HG02610 (cell line): ENCODE measurements around the gene PNPLA5.
"Not testable (repeated sequence)": the region's sequence is repeated elsewhere in the genome, so short reads cannot be mapped to it uniquely, and the experiment has no call there.

Source experiments
- ATAC-seq: cut with Tn5 transposase; IDR thresholded peaks from one replicate; pipeline ENCODE4 v1.9.1; 2021; ENCODE audit warnings: mild to moderate bottlenecking, moderate library complexity; ENCODE audit not compliant: unreplicated experiment

PNPLA5 gene

DNA sequence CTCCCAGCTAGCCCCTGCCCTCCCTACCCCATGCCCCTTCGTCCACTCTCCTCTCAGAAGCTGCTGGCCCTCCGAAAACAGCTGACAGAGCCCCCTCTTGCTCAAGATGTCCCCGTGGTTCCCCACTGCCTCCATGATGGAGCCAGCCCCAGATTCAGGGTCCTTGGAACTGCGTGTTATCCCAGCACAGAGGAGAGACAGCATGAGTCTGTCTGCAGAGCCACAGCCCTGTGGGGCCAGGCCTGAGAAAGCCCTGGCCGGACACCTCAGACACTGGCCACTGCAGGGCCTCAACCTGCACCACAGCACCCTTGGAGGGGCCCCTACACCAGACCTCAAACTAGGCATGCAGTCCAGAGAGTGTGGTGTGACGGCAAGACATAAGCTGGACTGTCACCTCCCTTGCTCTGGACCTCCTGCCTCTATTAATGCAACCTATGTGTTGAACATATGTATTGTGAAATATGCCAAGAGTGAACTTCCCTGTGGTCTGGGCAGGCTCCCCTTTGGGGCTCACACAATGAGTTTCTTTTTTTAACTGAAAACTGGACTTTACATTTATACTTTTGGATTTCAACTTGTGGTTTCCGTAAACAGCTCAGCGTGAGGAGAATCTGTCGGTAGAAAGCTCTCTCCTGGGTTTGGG is 9.6 kb downstream of the PNPLA5 start:
- no peak for ATAC-seq

GRCh38 chr22:43881091-43882061 is 10.4 kb downstream of the PNPLA5 start:
- no peak for ATAC-seq

- no peak for ATAC-seq
Measured at GRCh38 chr22:43880541-43880991, 11.2 kb downstream of the PNPLA5 start.

DNA sequence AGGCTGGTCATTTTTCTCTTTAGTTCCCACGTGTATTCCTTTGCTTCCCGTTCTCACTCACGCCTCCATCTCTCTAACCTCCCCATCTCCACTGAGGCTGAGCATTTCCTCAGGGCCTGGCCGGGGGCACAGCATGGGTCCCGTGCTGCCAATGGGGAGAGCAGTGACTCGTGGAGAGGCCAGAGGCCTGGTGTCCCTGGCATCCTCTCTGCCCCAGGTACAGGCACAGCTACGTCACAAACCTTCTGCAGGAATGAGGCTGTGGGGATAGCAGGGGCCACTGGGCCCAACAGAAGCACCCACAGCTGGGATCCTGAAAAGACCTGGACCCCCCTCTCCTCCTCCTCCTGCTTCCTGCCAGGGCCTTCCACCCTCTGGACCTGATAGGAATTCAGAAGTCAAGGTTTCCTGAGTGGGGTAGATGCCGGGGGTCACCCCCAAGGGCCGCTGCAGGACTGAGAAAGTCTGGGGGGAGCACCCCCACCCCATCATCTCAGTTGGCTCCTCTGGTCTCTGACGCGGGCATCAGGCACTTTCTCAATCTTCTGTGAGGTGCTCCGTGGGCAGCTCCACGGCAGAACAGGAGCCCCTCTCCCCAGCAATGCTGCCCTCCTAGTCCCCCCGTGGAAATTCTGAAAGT is 11.8 kb downstream of the PNPLA5 start:
- ATAC-seq: no peak

GRCh38 chr22:43878831-43879550 is 12.8 kb downstream of the PNPLA5 start:
- no peak for ATAC-seq

GRCh38 chr22:43878079-43878795 is 13.6 kb downstream of the PNPLA5 start:
- ATAC-seq: no peak

- no peak for ATAC-seq
Measured at GRCh38 chr22:43876866-43877509, 14.8 kb downstream of the PNPLA5 start.

GRCh38 chr22:43869799-43870198 is 22.0 kb downstream of the PNPLA5 start:
- no peak for ATAC-seq

GRCh38 chr22:43869001-43869400 is 22.8 kb downstream of the PNPLA5 start:
- not testable (repeated sequence) for ATAC-seq

DNA sequence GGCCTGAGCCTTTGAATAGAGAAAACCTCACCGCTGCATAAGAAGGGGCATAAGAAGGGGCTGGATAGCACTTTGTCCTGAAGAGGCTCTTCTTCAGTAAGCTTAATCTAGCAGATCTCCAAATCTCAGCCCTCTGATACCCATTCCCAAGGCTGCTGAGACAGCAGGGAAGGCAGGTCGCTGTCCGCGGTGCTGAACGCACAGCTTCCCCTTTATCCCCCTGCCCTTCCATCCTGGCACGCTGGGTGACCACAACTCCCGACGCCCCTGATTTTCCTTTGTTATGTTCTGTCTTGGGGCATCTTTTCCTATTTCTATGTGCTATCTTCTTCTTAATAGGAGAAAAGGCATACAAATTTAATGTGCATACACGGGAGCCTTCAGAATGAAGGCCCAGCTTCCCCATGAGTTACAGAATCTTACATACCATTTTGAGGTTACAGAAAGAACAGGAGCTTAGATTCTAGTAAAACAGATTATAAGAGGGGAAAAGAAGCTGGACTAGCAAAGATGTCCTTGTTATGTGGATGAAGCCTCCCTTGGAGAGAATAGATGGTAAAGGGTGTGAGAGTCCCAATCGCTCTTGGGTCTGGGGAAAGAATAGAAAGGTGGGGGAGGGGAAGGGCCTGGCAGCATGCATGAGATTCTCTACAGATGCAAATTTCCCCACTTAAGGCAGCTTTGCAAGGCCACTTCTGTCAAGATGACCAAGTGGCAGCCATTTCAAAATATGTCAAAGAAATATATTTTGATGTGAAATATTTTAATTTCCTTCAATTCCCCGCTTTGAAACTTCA is 23.8 kb downstream of the PNPLA5 start:
- ATAC-seq: no peak

- ATAC-seq: no peak
Measured at GRCh38 chr22:43862882-43863202, 29.0 kb downstream of the PNPLA5 start.

GRCh38 chr22:43862074-43862881 is 29.5 kb downstream of the PNPLA5 start, which contains the start of gene SULT4A1:
SULT4A1 (minus strand) TSS chr22:43862513; CDS start chr22:43862382, 131 bp downstream.
- ATAC-seq: no peak

- ATAC-seq: no peak
Measured at GRCh38 chr22:43861529-43861928, 30.3 kb downstream of the PNPLA5 start.

DNA sequence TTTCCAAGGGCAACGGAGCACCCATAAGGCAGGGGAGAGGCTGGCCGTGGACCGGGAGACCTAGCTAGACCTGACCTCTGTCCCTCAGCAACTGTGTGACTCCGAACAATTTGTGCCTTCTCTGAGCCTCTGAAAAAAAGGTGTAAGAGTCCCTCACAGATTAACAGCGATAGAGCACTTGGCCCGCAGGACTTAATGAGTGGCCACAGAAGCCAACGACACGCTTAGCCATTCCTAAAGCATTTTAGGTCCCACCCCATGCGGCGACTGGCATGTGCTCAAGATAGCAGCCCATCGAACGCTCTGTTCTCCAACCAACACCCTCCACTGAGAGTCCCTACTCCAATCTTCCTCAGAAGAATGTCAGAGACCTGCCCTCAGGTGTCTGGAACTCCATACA is 31.0 kb downstream of the PNPLA5 start:
- ATAC-seq: no peak

- no peak for ATAC-seq
Measured at GRCh38 chr22:43860126-43860525, 31.7 kb downstream of the PNPLA5 start.

DNA sequence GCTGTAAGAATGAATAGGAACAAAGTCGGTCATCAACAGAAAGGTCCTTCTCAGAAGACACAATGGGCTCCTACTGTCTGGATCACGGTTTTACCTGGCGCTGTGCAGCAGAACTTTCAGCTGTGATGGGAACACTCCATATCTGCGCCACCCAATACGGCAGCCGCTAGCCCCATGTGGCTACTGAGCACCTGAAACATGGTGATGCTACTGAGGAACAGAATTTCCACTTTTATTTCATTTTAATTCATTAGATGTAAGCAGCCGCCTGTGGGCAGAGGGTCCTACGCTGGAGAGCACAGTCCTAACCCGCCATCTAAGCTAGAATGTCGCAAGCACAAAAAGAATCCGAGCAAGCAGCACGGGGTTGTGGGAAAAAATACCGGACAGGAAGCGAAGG is 32.2 kb downstream of the PNPLA5 start:
- ATAC-seq: no peak

- ATAC-seq: no peak
Measured at GRCh38 chr22:43859176-43859575, 32.6 kb downstream of the PNPLA5 start.
